NCI-H187 treated with DMSO at 0.1 percent for 48 hours (cell line): ENCODE data around the gene OR3A2.
"Not testable (repeated sequence)": the region's sequence is repeated elsewhere in the genome, so short reads cannot be mapped to it uniquely, and the experiment has no call there.

ENCODE experiments used
- DNase-seq: peaks from one replicate; lab custom pipeline; 2025; lab: John Stamatoyannopoulos, UW

OR3A2 gene

GRCh38 chr17:3293548-3293947 is 92.6 kb downstream of the OR3A2 start:
- DNase-seq = not testable (repeated sequence)

GRCh38 chr17:3282901-3283300 is 103.2 kb downstream of the OR3A2 start:
- DNase-seq = no peak

GRCh38 chr17:3276126-3276525 is 110.0 kb downstream of the OR3A2 start:
- no peak for DNase-seq

DNA sequence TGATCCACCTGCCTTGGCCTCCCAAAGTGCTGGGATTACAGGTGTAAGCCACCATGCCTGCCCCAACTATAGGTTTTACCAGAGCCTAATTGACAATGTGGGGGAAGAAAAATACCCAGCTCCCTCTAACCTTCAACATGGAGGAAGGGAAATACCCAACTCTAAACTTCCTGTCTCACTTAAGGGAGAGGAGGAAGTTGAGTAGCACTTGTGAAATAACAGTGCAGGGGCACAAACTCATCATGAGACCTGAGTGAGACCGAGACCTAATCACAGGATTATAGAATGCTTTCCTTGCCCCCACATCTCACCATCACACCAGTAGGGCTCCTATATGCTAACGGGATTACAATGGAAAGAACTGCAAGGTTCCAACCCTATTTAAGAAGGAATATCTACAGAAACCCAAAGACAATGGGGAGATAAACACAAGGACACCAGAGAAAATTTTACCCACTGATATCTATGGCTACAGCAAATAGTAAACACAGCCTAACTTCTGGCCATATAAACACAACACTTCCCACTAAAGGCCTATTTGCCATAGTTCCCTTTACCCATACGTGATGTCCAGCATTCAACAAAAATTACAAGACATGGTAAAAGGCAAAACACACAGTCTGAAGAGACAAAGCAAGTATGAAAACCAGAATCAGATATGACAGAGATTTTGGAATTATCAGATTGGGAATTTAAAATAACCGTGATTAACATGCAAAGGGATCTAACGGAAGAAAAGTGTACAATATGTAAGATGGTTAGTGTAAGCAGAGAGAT is 114.8 kb downstream of the OR3A2 start:
- no peak for DNase-seq

DNA sequence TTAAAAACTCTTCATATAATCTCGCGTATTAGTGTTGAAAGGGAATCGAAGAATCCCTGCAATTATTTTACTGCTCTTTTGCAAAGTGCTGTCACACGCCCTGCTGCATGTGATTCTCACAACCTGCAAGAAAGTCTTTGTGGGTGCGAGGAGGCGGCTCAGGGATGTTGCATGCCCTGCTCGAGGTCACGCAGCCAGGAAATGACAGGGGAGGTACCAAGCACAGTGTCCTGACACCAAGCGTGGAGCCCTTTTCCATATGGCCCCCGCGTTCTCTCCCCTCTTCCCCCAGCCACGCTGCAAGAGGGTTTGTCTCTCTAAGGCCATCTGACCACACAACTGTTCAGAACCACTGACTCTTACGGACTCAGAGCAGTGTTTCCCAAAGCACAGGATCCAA is 125.5 kb downstream of the OR3A2 start:
- DNase-seq = no peak

DNA sequence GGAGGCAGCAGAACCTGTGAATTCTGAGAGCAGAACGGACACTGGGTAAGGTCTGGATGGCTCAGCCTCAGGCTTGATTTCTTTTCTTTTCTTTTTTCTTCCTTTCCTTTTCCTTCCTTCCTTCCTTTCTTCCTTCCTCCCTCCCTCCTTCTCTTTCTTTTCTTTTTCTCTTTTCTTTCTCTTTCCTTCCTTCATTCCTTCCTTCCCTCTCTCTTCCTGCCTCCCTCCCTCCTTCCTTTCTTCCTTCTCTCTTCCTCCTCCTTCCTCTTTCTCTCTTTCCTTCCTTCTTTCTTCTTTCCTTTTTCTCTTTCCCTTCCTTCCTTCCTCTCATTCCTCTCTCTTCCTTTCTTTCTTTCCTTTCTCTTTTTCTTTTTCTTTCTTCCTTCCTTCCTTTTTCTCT is 125.9 kb downstream of the OR3A2 start:
- DNase-seq = no peak

DNA sequence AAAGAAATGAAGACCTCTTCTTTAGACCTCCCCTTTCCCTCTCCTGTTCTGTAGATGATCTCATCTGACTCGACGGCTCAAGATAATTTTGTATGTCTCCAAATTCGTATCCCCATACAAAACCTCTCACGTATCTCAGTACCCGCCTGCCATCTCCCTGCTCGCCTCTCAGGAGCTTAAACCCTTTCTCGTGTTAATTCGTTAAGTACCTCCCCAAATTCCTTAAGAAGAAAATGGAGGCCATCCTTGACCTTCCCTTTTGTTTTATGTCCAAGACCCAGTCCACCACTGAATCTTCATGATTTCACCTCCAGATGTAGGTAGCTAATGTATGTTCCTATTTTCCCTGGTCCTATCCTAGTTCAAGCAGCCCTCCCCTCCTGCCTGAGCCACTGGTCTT is 129.5 kb downstream of the OR3A2 start:
- DNase-seq = no peak

DNA sequence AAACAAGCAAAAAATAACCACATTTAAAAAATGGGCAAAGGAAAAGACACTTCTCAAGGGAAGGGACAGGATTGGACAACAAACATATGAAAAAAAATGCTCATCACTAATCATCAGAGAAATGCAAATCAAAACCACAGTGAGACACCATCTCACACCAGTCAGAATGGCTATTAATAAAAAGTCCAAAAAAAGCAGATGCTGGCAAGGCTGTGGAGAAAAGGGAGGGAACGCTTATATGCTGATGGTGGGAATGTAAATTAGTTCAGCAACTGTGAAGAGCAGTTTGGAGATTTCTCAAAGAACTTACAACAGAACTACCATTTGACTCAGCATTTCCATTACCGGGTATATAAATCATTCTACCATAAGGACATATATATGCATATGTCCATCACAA is 137.1 kb downstream of the OR3A2 start:
- DNase-seq = not testable (repeated sequence)

DNA sequence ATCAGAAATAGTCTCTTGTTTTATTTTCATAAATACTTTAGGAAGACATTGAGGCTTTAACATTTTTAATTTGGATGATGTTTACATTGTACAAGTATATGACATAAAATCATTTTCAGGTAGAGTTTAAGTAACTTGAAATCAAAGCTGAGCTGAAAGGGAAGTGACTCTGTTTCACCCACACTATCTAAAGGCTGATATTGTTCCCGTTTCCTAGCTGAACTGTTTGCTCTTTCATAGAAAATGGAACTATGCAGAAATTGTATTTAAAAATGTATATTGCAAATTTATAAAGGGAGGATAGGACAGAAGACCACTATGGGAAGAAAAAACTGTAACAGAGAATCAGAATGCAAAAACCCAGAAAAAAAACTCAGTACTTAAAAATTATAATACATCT is 141.3 kb downstream of the OR3A2 start:
- not testable (repeated sequence) for DNase-seq

DNA sequence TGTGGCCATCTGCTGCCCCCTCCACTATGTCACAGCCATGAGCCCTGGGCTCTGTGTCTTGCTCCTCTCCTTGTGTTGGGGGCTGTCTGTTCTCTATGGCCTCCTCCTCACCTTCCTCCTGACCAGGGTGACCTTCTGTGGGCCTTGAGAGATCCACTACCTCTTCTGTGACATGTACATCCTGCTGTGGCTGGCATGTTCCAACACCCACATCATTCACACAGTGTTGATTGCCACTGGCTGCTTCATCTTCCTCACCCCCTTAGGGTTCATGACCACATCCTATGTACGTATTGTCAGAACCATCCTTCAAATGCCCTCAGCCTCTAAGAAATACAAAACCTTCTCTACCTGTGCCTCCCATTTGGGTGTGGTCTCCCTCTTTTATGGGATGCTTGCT is 145.1 kb downstream of the OR3A2 start:
- not testable (repeated sequence) for DNase-seq

GRCh38 chr17:3238685-3239084 is 147.4 kb downstream of the OR3A2 start:
- DNase-seq = not testable (repeated sequence)

DNA sequence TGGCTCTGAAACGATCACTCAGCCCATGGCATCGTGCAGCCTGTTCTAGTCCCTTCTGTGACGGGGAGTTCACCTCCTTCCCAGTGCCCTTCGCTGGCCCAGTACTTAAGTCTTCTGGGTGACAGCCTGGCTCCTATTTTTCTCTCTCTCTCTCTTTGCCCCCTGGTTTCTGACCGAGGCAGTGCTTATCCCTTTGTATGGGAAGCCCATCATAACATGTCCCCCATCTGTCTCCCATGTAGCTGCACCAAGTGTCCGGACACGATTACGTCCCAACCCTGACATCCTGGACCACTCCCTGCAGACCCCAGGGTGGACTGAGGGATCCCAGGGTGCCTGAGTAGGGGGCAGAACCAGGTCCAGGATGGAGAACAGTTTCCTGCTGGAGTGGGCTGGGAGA is 153.8 kb downstream of the OR3A2 start:
- DNase-seq = not testable (repeated sequence)
